OCI-LY1 (cell line): ENCODE results near the gene KLK13.

ENCODE experiments used
- CTCF ChIP-seq: fragments of 200-600 bp; sonication (generic), shearing (Covaris generic); IDR thresholded peaks from 2 replicates; pipeline ENCODE4 v1.5.1; 2017; ENCODE audit warnings: mild to moderate bottlenecking, antibody characterized with exemption, low read length, moderate library complexity, mixed read lengths
- EZH2 ChIP-seq: fragments of 200-600 bp; sonication (generic), shearing (Covaris generic); IDR thresholded peaks from 2 replicates; pipeline ENCODE4 v1.8.0; 2017; ENCODE audit warnings: borderline replicate concordance, mixed run types, mild to moderate bottlenecking, antibody characterized with exemption, low read length, moderate library complexity, mixed read lengths

DNA sequence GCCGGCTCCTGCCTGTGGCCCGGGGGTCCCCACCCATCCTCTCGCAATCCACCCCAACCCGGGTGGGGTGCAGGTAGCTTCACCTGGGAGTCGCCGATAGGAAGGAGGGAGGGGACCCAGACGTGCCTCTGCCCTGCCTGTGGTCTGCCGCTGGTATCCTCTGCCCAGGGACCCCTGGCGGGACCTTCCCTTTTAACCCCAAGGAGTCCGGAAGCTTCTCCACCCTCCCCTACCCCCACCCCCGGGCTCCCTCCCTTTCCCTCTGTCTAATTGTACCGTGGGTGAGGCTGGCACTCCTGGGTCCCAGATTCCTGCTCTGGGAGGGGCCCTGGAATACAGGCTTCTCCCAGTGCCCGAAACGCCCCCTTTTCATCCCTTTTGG, 45.4 kb downstream of the KLK13 start, which contains the start of gene KLK10:
- no peak for TF ChIP-seq CTCF
- TF ChIP-seq EZH2: no peak
